SU-DHL-6 (cell line): Measurements from ENCODE around the gene TIAM2.
"Not testable (repeated sequence)": the region's sequence is repeated elsewhere in the genome, so short reads cannot be mapped to it uniquely, and the experiment has no call there.

Source experiments
- H2AFZ ChIP-seq: fragments of 200-600 bp; sonication (generic); 2 replicates; pipeline ENCODE4 v1.6.1; 2014; ENCODE audit warnings: low read depth, mild to moderate bottlenecking, moderate library complexity, mixed read lengths, antibody characterized with exemption, low read length; ENCODE audit not compliant: severe bottlenecking
- H3F3A ChIP-seq: fragments of 200-600 bp; shearing (Covaris generic); 2 replicates; pipeline ENCODE4 v1.6.0; 2016; ENCODE audit warnings: antibody characterized with exemption, mild to moderate bottlenecking; ENCODE audit not compliant: insufficient read depth
- H3K27ac ChIP-seq: fragments of 200-600 bp; sonication (generic); 2 replicates; pipeline ENCODE4 v1.5.1; 2016; ENCODE audit warnings: low read depth, mild to moderate bottlenecking, low read length, moderate library complexity, mixed read lengths
- H3K27me3 ChIP-seq: fragments of 200-600 bp; sonication (generic), shearing (Covaris generic); 2 replicates; pipeline ENCODE4 v1.6.0; 2014; ENCODE audit warnings: mild to moderate bottlenecking, low read length
- H3K36me3 ChIP-seq: fragments of 200-600 bp; sonication (generic); 2 replicates; pipeline ENCODE4 v1.6.1; 2014; ENCODE audit warnings: mild to moderate bottlenecking, low read length, mixed read lengths
- H3K4me2 ChIP-seq: fragments of 300-600, 200-600 bp; shearing (Covaris generic), sonication (generic); 2 replicates; pipeline ENCODE4 v1.6.0; 2014; ENCODE audit warnings: low read length, low read depth, mild to moderate bottlenecking; ENCODE audit not compliant: poor library complexity, severe bottlenecking
- H3K4me3 ChIP-seq: fragments of 200-600 bp; sonication (generic); 2 replicates; pipeline ENCODE4 v1.5.1; 2014; ENCODE audit warnings: antibody characterized with exemption, low read length, mild to moderate bottlenecking, mixed read lengths; ENCODE audit not compliant: insufficient read depth, poor library complexity, severe bottlenecking
- H3K79me2 ChIP-seq: fragments of 200-600 bp; sonication (generic); 2 replicates; pipeline ENCODE4 v1.6.1; 2014; ENCODE audit warnings: mild to moderate bottlenecking, low read length, moderate library complexity; ENCODE audit not compliant: insufficient read depth
- H3K9ac ChIP-seq: fragments of 200-600 bp; sonication (generic); 2 replicates; pipeline ENCODE4 v1.7.0; 2014; ENCODE audit warnings: mild to moderate bottlenecking, low read length
- H3K9me2 ChIP-seq: fragments of 200-600 bp; sonication (generic); replicated peaks from 2 replicates; pipeline ENCODE4 v1.6.1; 2014; ENCODE audit warnings: low read length; ENCODE audit not compliant: insufficient read depth
- H3K9me3 ChIP-seq: fragments of 200-600 bp; sonication (generic); 2 replicates; pipeline ENCODE4 v1.6.1; 2014; ENCODE audit warnings: low read length, mixed read lengths; ENCODE audit not compliant: insufficient read depth
- H4K20me1 ChIP-seq: fragments of 200-600 bp; sonication (generic); 2 replicates; pipeline ENCODE4 v1.6.1; 2014; ENCODE audit warnings: low read depth, mild to moderate bottlenecking, antibody characterized with exemption, low read length, moderate library complexity, mixed read lengths
- EZH2phosphoT487 ChIP-seq: fragments of 200-600 bp; sonication (generic), shearing (Covaris generic); conservative IDR thresholded peaks from 2 replicates; pipeline ENCODE4 v1.6.1; 2018; ENCODE audit warnings: mild to moderate bottlenecking, antibody characterized with exemption, low read length, moderate library complexity, mixed read lengths
- TF ChIP-seq, protein P1 (sequence below): fragments of 200-600 bp; sonication (generic); IDR thresholded peaks from one replicate; pipeline ENCODE4 v1.5.1; 2017; ENCODE audit warnings: antibody characterized with exemption, mild to moderate bottlenecking, low read length, moderate library complexity; ENCODE audit not compliant: insufficient read depth, poor library complexity, severe bottlenecking

TIAM2 gene

DNA sequence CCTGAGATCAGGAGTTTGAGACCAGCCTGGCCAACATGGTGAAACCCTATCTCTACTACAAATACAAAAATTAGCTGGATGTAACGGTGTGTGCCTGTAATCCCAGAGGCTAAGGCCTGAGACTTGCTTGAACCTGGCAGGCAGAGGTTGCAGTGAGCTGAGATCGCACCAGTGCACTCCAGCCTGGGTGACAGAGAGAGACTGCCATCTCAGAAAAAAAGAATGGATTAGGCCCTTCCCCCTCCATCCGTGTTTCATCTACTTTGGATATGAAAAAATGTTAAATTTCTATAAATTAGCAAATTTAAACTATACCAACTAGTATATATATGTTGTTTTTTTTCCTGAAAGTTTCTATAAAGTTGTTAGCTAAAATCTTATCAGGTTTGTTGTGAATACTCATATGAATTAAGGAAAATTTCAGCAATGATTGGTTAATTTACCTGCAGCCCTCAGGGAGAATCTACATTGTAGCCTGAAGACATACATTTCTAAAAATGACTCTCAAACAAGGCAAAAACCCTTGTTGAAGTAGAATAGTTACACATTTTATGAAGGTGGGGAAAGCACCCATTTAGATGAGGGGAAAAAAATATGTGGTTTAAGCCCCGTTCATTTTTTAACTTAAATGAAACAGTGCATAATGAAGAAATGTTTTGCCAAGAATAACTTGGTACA lies 120.9 kb downstream of the TIAM2 start:
- Histone ChIP-seq H3K36me3 (no peaks in the 10 kb centered on the region), H3K9me3 (no peaks in the 10 kb centered on the region), H3K27me3 (no peaks in the 10 kb centered on the region), H4K20me1 (no peaks in the 10 kb centered on the region), H3K9me2 (no peaks in the 10 kb centered on the region), H2AFZ (no peak overlapping the region), H3K9ac (no peak overlapping the region), H3K27ac (no peak overlapping the region), H3K4me2 (no peak overlapping the region), H3F3A (no peaks in the 10 kb centered on the region), H3K4me3 (no peak overlapping the region), H3K79me2 (no peaks in the 10 kb centered on the region)
- TF ChIP-seq EZH2phosphoT487: no peak

DNA sequence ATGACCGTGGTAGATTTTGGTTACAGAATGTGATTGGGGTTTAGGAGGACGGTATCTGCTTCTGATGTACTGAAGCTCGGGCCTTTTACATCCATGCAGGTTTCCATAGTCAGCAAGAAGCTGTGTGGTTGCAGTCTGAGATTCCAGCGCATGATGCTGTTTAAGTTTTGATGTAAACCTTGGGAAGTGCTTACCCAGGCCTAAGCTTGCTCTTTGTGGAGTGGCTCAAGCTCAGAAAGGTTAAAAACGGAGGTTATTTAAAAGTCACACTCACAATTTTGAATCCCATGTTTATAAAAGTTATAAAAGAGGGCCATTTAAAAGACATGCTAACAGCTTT lies 121.4 kb downstream of the TIAM2 start:
- Histone ChIP-seq H3K9ac (no peak overlapping the region), H3K4me3 (no peak overlapping the region), H3K36me3 (no peaks in the 10 kb centered on the region), H3K27ac (no peak overlapping the region), H3K9me2 (no peaks in the 10 kb centered on the region), H3K79me2 (no peaks in the 10 kb centered on the region), H3K27me3 (no peaks in the 10 kb centered on the region), H3K4me2 (no peak overlapping the region), H4K20me1 (no peaks in the 10 kb centered on the region), H3F3A (no peaks in the 10 kb centered on the region), H2AFZ (no peak overlapping the region), H3K9me3 (no peaks in the 10 kb centered on the region)
- TF ChIP-seq EZH2phosphoT487: no peak

DNA sequence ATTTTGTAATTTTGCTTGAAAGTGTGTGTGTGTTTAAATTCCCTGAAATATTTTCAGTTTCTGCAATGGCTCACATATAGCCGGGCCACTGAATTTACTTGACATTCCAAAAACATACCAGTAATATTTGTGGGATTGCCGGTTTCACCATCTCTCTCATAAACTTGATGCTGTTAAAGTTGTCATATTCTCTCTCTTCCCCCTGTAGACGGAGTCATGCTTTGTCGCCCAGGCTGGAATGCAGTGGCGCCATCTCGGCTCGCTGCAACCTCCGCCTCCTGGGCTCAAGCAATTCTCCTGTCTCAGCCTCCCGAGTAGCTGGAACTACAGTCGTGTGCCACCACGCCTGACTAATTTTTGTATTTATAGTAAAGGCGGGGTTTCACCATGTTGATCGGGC lies 122.1 kb downstream of the TIAM2 start:
- no peak overlapping the region for H3K27ac ChIP-seq
- TF ChIP-seq, protein P1, sequence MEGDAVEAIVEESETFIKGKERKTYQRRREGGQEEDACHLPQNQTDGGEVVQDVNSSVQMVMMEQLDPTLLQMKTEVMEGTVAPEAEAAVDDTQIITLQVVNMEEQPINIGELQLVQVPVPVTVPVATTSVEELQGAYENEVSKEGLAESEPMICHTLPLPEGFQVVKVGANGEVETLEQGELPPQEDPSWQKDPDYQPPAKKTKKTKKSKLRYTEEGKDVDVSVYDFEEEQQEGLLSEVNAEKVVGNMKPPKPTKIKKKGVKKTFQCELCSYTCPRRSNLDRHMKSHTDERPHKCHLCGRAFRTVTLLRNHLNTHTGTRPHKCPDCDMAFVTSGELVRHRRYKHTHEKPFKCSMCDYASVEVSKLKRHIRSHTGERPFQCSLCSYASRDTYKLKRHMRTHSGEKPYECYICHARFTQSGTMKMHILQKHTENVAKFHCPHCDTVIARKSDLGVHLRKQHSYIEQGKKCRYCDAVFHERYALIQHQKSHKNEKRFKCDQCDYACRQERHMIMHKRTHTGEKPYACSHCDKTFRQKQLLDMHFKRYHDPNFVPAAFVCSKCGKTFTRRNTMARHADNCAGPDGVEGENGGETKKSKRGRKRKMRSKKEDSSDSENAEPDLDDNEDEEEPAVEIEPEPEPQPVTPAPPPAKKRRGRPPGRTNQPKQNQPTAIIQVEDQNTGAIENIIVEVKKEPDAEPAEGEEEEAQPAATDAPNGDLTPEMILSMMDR: no peak
- TF ChIP-seq EZH2phosphoT487: no peak

DNA sequence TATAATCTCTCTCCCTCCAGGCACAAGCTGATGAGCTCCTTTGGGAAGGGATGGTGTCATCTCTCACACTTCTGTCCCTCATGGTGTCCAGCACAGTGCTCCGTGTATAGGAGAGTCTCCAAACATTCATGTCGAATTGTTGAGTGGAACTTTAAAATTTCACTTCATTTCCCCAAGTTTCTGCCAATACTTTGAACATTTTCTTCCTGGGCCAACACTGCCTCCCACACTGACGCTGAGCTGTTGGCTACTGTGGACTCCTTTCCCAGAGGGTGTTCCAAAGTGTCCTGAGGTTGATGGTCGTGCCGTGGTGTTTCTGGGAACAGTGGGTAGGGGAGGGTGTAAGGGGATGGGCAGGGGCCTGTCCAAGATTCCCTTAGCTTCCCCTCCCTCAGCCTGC lies 122.7 kb downstream of the TIAM2 start:
- no peaks in the 10 kb centered on the region for H3F3A ChIP-seq

More for the DNA sequence above, 122.1 kb downstream of the TIAM2 start:
- no peaks in the 10 kb centered on the region for H4K20me1 ChIP-seq
- no peak overlapping the region for H3K4me2 ChIP-seq
- H3K79me2 ChIP-seq: no peaks in the 10 kb centered on the region
- no peak overlapping the region for H3K4me3 ChIP-seq
- no peaks in the 10 kb centered on the region for H3F3A ChIP-seq
- H2AFZ ChIP-seq: no peak overlapping the region
- no peaks in the 10 kb centered on the region for H3K27me3 ChIP-seq
- no peak overlapping the region for H3K9ac ChIP-seq
- H3K9me3 ChIP-seq: no peaks in the 10 kb centered on the region
- H3K9me2 ChIP-seq: no peaks in the 10 kb centered on the region
- no peaks in the 10 kb centered on the region for H3K36me3 ChIP-seq

DNA sequence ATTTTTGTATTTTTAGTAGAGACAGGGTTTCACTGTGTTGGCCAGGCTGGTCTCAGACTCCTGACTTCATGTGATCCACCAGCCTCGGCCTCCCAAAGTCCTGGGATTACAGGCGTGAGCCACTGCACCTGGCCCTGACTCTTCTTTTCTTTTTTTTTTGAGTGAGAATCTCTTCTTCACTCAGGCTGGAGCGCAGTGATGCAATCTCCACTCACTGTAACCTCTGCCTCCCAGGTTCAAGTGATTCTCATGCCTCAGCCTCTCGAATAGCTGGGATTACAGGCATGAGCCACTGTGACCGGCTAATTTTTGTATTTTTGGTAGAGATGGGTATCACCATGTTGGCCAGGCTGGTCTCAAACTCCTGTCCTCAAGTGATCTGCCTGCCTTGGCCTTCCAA lies 124.1 kb downstream of the TIAM2 start:
- H3F3A ChIP-seq: not testable (repeated sequence)

More for the DNA sequence above, 122.7 kb downstream of the TIAM2 start:
- H3K9me3 ChIP-seq: no peaks in the 10 kb centered on the region
- no peak overlapping the region for H3K9ac ChIP-seq
- no peaks in the 10 kb centered on the region for H3K36me3 ChIP-seq
- TF ChIP-seq, protein P1: no peak
- TF ChIP-seq EZH2phosphoT487: no peak
- no peak overlapping the region for H3K4me3 ChIP-seq
- no peak overlapping the region for H2AFZ ChIP-seq
- H3K27ac ChIP-seq: no peak overlapping the region
- no peaks in the 10 kb centered on the region for H3K9me2 ChIP-seq
- no peaks in the 10 kb centered on the region for H3K27me3 ChIP-seq
- no peaks in the 10 kb centered on the region for H4K20me1 ChIP-seq
- H3K4me2 ChIP-seq: no peak overlapping the region
- no peaks in the 10 kb centered on the region for H3K79me2 ChIP-seq

More for the DNA sequence above, 124.1 kb downstream of the TIAM2 start:
- not testable (repeated sequence) for H2AFZ ChIP-seq, H4K20me1 ChIP-seq, H3K36me3 ChIP-seq, H3K9me2 ChIP-seq, H3K9ac ChIP-seq, H3K27me3 ChIP-seq, H3K9me3 ChIP-seq, H3K4me2 ChIP-seq, H3K27ac ChIP-seq, H3K79me2 ChIP-seq, H3K4me3 ChIP-seq
